Endodermal cell (in vitro differentiated cells): ENCODE results near the gene ZNF320. TPM values are rescaled to one million over a fixed set of nuclear protein-coding genes. Genes with fewer than 3 reads are reported as not detected.
A peak's percentile ranks its signal among the peaks of the same experiment; 100 is the strongest.
"Not testable (repeated sequence)": the region's sequence is repeated elsewhere in the genome, so short reads cannot be mapped to it uniquely, and the experiment has no call there.

ENCODE experiments used
- DNase-seq: peaks from one replicate; pipeline ENCODE4 v3.0.0-alpha.2; 2017
- H3K27ac ChIP-seq: 2 replicates; pipeline ENCODE4 v1.5.1; 2013; ENCODE audit warnings: mild to moderate bottlenecking, low read depth, low read length, moderate library complexity
- H3K27me3 ChIP-seq: 2 replicates; pipeline ENCODE4 v1.6.1; 2013; ENCODE audit warnings: mild to moderate bottlenecking, low read length, moderate library complexity; ENCODE audit not compliant: insufficient read depth, control insufficient read depth, poor library complexity, severe bottlenecking
- H3K36me3 ChIP-seq: 2 replicates; pipeline ENCODE4 v1.7.0; 2013; ENCODE audit warnings: mild to moderate bottlenecking, low read length, moderate library complexity; ENCODE audit not compliant: control insufficient read depth, insufficient read depth
- H3K4me1 ChIP-seq: one replicate; pipeline ENCODE4 v1.7.0; 2013; ENCODE audit warnings: low read length; ENCODE audit not compliant: control insufficient read depth, insufficient read depth
- H3K4me3 ChIP-seq: 2 replicates; pipeline ENCODE4 v1.5.1; 2013; ENCODE audit warnings: mild to moderate bottlenecking, low read length, moderate library complexity
- H3K9ac ChIP-seq: 2 replicates; pipeline ENCODE4 v1.6.1; 2013; ENCODE audit warnings: mild to moderate bottlenecking, low read length, moderate library complexity; ENCODE audit not compliant: poor library complexity, severe bottlenecking; ENCODE audit errors: extremely low read depth
- H3K9me3 ChIP-seq: 2 replicates; pipeline ENCODE4 v1.6.1; 2013; ENCODE audit warnings: mild to moderate bottlenecking, low read length, moderate library complexity; ENCODE audit not compliant: control insufficient read depth
- H3K27ac Mint-ChIP-seq: 2 replicates; pipeline ENCODE4 v1.8.0; 2020; ENCODE audit warnings: mixed read lengths
- H3K27me3 Mint-ChIP-seq: 2 replicates; pipeline ENCODE4 v1.8.0; 2021; ENCODE audit warnings: mild to moderate bottlenecking, mixed read lengths; ENCODE audit not compliant: insufficient read depth
- H3K36me3 Mint-ChIP-seq: 2 replicates; pipeline ENCODE4 v1.8.0; 2020; ENCODE audit warnings: low read depth, mixed read lengths
- H3K4me1 Mint-ChIP-seq: 2 replicates; pipeline ENCODE4 v1.8.0; 2020; ENCODE audit warnings: mixed read lengths
- H3K4me3 Mint-ChIP-seq: 2 replicates; pipeline ENCODE4 v1.8.0; 2020; ENCODE audit warnings: mild to moderate bottlenecking, moderate library complexity, mixed read lengths
- H3K9me3 Mint-ChIP-seq: 2 replicates; pipeline ENCODE4 v1.8.0; 2020; ENCODE audit warnings: mild to moderate bottlenecking, mixed read lengths
- CTCF ChIP-seq: fragments of 200-600 bp; sonication (generic); conservative IDR thresholded peaks from 2 replicates; pipeline ENCODE4 v1.5.0; 2021; ENCODE audit warnings: antibody characterized with exemption, mild to moderate bottlenecking
- WGBS, 2 experiments: methylation state at CpG; one replicate each; pipeline versions ENCODE4 v1.1.5 to v1.1.7; 2013; ENCODE audit warnings: missing lambda C conversion rate in 2 of 2, mixed read lengths in 1 of 2; ENCODE audit not compliant: insufficient coverage in 1 of 2, insufficient read length in 1 of 2; 5-methylcytosine and 5-hydroxymethylcytosine counted together
- total RNA-seq, 2 donors: library from RNA; stranded (reverse); fragmentation: NEBNext Ultra II Directional in 1 of 2; extraction: Animal tissue kit (Norgen Biotek cat#: 25700) in 1 of 2; gene quantifications; 2 replicates in 1 of 2; 3 replicates in 1 of 2; pipeline ENCODE4 v1.2.1, GENCODE V29; 2021

Gene ZNF320
- total RNA-seq, 2 donors from 2014 or later = 33.5 to 37.5 TPM

GRCh38 chr19:52910648-52911047 is 13.2 kb upstream of the ZNF320 start:
- no peak for TF ChIP-seq CTCF
- Mint-ChIP-seq H3K4me3 (no peak overlapping the region), H3K36me3 (peaks cover 79% of the 10 kb centered on the region), H3K27ac (no peak overlapping the region), H3K9me3 (peaks cover 27% of the 10 kb centered on the region), H3K27me3 (no peaks in the 10 kb centered on the region), H3K4me1 (no peaks in the 10 kb centered on the region)
- Histone ChIP-seq H3K27ac (no peak overlapping the region), H3K4me3 (no peak overlapping the region), H3K27me3 (no peaks in the 10 kb centered on the region), H3K9ac (no peak overlapping the region), H3K9me3 (peaks cover 33% of the 10 kb centered on the region), H3K36me3 (peaks cover 77% of the 10 kb centered on the region), H3K4me1 (no peaks in the 10 kb centered on the region)
- DNase-seq = no peak
- 100% methylated on average over 1 of the region's 1 CpG; no CpG with 5 or more reads in 1 of the 2 experiments for WGBS, 2 experiments

DNA sequence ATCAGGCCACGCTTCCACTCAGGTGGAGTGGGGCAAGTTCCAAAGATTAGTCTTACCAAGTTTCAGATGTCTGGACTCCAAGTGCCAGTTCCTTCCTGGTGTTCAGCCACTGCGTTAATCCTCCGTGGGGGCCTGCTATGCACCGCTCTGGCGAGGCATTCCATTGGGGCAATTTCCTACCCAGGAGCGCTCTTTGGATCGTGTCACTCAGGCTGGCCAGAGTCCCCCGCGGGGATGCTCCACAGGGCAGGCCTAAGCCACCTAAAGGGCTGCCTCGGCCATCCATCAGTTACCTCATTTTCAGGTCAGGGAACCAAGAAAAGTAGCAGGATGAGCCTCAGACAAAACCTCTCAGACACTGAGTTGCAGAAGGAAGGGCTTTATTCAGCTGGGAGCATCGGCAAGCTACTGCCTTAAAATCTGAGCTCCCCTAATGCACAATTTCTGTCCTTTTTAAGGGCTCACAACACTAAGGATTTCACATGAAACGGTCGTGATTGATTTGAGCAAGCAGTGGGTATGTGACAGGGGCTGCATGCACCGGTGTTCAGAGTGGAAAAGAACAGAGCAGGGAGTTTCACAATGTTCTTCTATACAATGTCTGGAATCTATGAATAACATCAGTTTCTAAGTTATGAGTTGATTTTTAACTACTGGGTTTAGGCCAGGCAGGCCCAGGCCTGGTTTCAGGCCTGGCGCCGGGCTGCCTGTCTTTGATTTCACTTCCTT is 6.8 kb upstream of the ZNF320 start:
- H3K36me3 ChIP-seq = peaks cover 49% of the 10 kb centered on the region
- DNase-seq, H3K4me1 Mint-ChIP-seq, H3K27me3 ChIP-seq, H3K27ac Mint-ChIP-seq, H3K4me1 ChIP-seq, H3K4me3 ChIP-seq, H3K27ac ChIP-seq, H3K4me3 Mint-ChIP-seq, H3K9ac ChIP-seq, H3K27me3 Mint-ChIP-seq: not testable (repeated sequence)
- peaks cover 51% of the 10 kb centered on the region for H3K9me3 ChIP-seq
- H3K36me3 Mint-ChIP-seq = peaks cover 46% of the 10 kb centered on the region
- peaks cover 39% of the 10 kb centered on the region for H3K9me3 Mint-ChIP-seq
- 95 to 97% methylated on average over 13 to 16 of the region's 16 CpGs for WGBS, 2 experiments

DNA sequence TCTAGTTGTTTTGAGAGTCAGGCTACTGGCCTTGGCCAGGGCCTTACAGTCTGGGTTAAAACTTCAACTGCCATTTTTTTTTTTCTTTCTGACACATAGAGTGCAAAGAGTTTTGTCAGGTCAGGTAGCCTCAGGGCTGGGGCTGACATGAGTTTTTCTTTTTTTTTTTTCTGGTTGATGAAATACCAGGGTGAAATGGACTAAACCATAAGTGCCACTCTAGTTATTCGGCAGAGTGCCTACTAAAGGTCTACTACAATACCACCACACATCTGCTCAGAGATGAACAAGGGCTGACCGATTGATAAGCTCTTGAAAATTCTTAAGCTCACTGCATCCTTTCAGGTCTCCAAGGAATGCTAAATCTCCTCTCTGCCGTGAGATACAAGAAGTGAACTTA is 4.4 kb upstream of the ZNF320 start:
- Histone ChIP-seq H3K4me3 (no peak overlapping the region), H3K36me3 (peaks cover 27% of the 10 kb centered on the region), H3K27me3 (no peaks in the 10 kb centered on the region), H3K27ac (no peak overlapping the region), H3K4me1 (no peaks in the 10 kb centered on the region), H3K9ac (no peak overlapping the region), H3K9me3 (peaks cover 30% of the 10 kb centered on the region)
- 91 to 100% methylated on average over 1 to 3 of the region's 3 CpGs for WGBS, 2 experiments
- peaks cover 28% of the 10 kb centered on the region for H3K9me3 Mint-ChIP-seq
- H3K27me3 Mint-ChIP-seq = no peaks in the 10 kb centered on the region
- H3K4me1 Mint-ChIP-seq = peaks cover 17% of the 10 kb centered on the region
- DNase-seq = no peak
- no peak overlapping the region for H3K4me3 Mint-ChIP-seq
- H3K27ac Mint-ChIP-seq = no peak overlapping the region
- no peak for TF ChIP-seq CTCF
- H3K36me3 Mint-ChIP-seq = peaks cover 26% of the 10 kb centered on the region

DNA sequence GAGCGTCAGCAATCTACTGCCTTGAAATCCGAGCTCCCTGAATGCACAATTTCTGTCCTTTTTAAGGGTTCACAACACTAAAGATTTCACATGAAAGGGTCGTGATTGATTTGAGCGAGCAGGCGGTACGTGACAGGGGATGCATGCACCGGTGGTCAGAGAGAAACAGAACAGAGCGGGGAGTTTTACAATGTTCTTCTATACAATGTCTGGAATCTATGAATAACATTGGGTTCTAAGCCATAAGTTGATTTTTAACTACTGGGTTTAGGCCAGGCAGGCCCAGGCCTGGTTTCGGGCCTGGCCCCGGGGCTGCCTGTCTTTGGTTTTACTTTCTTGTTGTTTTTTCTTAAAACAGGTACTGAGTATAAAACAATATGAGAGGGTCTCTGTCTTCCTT is 1.2 kb upstream of the ZNF320 start:
- Mint-ChIP-seq H3K4me1 (peaks cover 18% of the 10 kb centered on the region), H3K4me3 (peak overlapping the region; percentile 94), H3K27ac (peak overlapping the region; percentile 99), H3K36me3 (peaks cover 23% of the 10 kb centered on the region)
- WGBS, 2 experiments = 92% methylated on average over 10 of the region's 10 CpGs
- not testable (repeated sequence) for H3K27me3 ChIP-seq, H3K9ac ChIP-seq, H3K9me3 Mint-ChIP-seq, H3K9me3 ChIP-seq, H3K27ac ChIP-seq, H3K4me1 ChIP-seq, DNase-seq, H3K27me3 Mint-ChIP-seq
- peaks cover 17% of the 10 kb centered on the region for H3K36me3 ChIP-seq
- H3K4me3 ChIP-seq = peak overlapping the region; percentile 96
